ENCODE results near the gene KCNK6. TPM values are rescaled to one million over a fixed set of nuclear protein-coding genes. Genes with fewer than 3 reads are reported as not detected.

Gene KCNK6
- total and polyA plus RNA-seq, 2 experiments from 2014 or later: 9.0 to 14.6 TPM

DNA sequence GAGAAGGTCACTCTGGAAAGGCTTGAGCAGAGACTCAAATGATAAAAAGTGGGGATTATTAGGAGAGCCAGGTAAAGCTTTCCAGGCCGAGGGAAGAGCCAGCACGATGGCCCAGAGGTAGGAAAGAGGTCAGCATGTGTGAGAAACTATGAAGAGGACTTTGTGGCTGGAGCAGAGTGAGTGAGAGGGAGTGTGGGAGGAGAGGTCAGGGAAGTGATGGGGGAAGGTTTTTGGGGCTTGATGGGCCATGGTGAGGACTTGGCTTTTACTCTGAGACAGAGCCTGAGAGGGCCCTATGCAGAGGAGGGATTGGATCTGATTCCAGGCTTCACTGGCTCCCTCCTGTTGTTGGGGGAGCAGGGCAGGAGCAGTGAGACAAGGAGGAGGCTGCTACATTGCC is 21.3 kb downstream of the KCNK6 start:
- Histone ChIP-seq H3K36me3 (ENCODE audit: insufficient read depth) (no peaks in the 10 kb centered on the region; the same call in 1 of the 2 replicates), H3K27me3 (ENCODE audit: insufficient read depth) (no peaks in the 10 kb centered on the region), H3K9me2 (ENCODE audit: insufficient read depth) (no peaks in the 10 kb centered on the region), H3K4me1 (ENCODE audit: insufficient read depth) (peaks cover 10% of the 10 kb centered on the region; the same call in 1 of the 2 replicates), H3F3A (replicated peaks; ENCODE audit: low read depth) (no peaks in the 10 kb centered on the region), H3K4me2 (no peak overlapping the region), H2AFZ (no peak overlapping the region), H3K79me2 (replicated peaks; ENCODE audit: insufficient read depth) (no peaks in the 10 kb centered on the region), H3K27ac (ENCODE audit: low read depth) (no peak overlapping the region), H4K20me1 (replicated peaks; ENCODE audit: insufficient read depth) (no peaks in the 10 kb centered on the region), H3K4me3 (no peak overlapping the region)
- Mint-ChIP-seq H3K9me3 (no peaks in the 10 kb centered on the region), H3K27me3 (ENCODE audit: insufficient read depth, low read depth, poor library complexity) (peaks cover 13% of the 10 kb centered on the region), H3K36me3 (ENCODE audit: low read depth) (no peaks in the 10 kb centered on the region; the same call in 2 of the 3 replicates), H3K27ac (no peak overlapping the region), H3K4me1 (peaks cover 12% of the 10 kb centered on the region), H3K4me3 (no peak overlapping the region)
- DNase-seq (ENCODE audit: low spot score): no peak
- TF ChIP-seq, protein P1, sequence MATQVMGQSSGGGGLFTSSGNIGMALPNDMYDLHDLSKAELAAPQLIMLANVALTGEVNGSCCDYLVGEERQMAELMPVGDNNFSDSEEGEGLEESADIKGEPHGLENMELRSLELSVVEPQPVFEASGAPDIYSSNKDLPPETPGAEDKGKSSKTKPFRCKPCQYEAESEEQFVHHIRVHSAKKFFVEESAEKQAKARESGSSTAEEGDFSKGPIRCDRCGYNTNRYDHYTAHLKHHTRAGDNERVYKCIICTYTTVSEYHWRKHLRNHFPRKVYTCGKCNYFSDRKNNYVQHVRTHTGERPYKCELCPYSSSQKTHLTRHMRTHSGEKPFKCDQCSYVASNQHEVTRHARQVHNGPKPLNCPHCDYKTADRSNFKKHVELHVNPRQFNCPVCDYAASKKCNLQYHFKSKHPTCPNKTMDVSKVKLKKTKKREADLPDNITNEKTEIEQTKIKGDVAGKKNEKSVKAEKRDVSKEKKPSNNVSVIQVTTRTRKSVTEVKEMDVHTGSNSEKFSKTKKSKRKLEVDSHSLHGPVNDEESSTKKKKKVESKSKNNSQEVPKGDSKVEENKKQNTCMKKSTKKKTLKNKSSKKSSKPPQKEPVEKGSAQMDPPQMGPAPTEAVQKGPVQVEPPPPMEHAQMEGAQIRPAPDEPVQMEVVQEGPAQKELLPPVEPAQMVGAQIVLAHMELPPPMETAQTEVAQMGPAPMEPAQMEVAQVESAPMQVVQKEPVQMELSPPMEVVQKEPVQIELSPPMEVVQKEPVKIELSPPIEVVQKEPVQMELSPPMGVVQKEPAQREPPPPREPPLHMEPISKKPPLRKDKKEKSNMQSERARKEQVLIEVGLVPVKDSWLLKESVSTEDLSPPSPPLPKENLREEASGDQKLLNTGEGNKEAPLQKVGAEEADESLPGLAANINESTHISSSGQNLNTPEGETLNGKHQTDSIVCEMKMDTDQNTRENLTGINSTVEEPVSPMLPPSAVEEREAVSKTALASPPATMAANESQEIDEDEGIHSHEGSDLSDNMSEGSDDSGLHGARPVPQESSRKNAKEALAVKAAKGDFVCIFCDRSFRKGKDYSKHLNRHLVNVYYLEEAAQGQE (IDR thresholded peaks at IDR 0.05; ENCODE audit: unreplicated experiment): no peak
- TF ChIP-seq, protein P2, sequence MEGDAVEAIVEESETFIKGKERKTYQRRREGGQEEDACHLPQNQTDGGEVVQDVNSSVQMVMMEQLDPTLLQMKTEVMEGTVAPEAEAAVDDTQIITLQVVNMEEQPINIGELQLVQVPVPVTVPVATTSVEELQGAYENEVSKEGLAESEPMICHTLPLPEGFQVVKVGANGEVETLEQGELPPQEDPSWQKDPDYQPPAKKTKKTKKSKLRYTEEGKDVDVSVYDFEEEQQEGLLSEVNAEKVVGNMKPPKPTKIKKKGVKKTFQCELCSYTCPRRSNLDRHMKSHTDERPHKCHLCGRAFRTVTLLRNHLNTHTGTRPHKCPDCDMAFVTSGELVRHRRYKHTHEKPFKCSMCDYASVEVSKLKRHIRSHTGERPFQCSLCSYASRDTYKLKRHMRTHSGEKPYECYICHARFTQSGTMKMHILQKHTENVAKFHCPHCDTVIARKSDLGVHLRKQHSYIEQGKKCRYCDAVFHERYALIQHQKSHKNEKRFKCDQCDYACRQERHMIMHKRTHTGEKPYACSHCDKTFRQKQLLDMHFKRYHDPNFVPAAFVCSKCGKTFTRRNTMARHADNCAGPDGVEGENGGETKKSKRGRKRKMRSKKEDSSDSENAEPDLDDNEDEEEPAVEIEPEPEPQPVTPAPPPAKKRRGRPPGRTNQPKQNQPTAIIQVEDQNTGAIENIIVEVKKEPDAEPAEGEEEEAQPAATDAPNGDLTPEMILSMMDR (conservative IDR thresholded peaks at IDR 0.05; ENCODE audit: low read depth in 2 of 2): no peak
- no peak for ATAC-seq

DNA sequence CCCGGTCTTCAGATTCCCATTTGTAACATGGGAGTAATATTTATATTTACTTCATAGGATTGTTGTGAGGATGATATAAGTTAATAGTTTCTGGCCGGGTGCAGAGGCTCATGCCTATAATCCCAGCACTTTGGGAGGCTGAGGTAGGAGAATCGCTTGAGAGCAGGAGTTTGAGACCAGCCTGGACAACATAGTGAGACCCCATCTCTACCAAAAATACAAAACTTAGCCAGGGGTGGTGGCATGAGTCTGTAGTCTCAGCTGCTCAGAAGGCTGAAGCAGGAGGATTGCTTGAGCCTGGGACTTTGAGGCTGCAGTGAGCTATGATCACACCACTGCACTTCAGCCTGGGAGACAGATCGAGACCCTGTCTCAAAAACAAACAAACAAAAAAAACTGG is 27.2 kb downstream of the KCNK6 start:
- ATAC-seq (no peak), DNase-seq (ENCODE audit: low spot score) (no peak)
- peaks cover 18% of the 10 kb centered on the region for H3K27me3 Mint-ChIP-seq (ENCODE audit: insufficient read depth, low read depth, poor library complexity)
- no peak overlapping the region for H3K4me3 Mint-ChIP-seq
- Histone ChIP-seq H4K20me1 (replicated peaks; ENCODE audit: insufficient read depth) (no peaks in the 10 kb centered on the region), H2AFZ (no peak overlapping the region), H3K27me3 (ENCODE audit: insufficient read depth) (no peaks in the 10 kb centered on the region), H3F3A (replicated peaks; ENCODE audit: low read depth) (no peaks in the 10 kb centered on the region), H3K4me1 (ENCODE audit: insufficient read depth) (no peaks in the 10 kb centered on the region), H3K36me3 (ENCODE audit: insufficient read depth) (no peaks in the 10 kb centered on the region), H3K4me3 (no peak overlapping the region), H3K79me2 (replicated peaks; ENCODE audit: insufficient read depth) (no peaks in the 10 kb centered on the region), H3K9me2 (ENCODE audit: insufficient read depth) (no peaks in the 10 kb centered on the region), H3K27ac (ENCODE audit: low read depth) (no peak overlapping the region), H3K4me2 (no peak overlapping the region)
- no peak for TF ChIP-seq POLR2AphosphoS5 (IDR thresholded peaks at IDR 0.05; ENCODE audit: low read depth)
- no peak for TF ChIP-seq EZH2phosphoT487 (IDR thresholded peaks at IDR 0.05; ENCODE audit: unreplicated experiment)
- H3K36me3 Mint-ChIP-seq (ENCODE audit: low read depth): no peaks in the 10 kb centered on the region; the same call in 2 of the 3 replicates
- H3K27ac Mint-ChIP-seq: no peak overlapping the region
- no peaks in the 10 kb centered on the region for H3K9me3 Mint-ChIP-seq
- H3K4me1 Mint-ChIP-seq: peaks cover 2% of the 10 kb centered on the region; the same call in 1 of the 3 replicates

DNA sequence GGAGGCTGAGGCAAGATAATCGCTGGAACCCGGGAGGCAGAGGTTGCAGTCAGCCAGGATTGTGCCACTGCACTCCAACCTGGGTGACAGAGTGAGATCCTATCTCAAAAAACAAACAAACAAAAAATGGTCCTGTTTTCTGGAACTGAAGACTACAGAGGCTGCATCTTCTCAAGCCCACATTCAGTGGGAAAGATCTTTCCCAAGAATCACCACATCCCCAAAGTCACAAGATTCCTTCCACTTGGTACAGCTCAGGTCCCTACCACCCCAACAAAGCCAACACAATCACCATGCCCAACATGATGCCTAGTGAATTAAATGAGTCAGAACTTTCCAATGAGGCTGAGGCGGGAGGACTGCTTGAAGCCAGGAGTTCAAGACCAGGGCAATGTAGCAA is 31.2 kb downstream of the KCNK6 start:
- Histone ChIP-seq H3K9me2 (ENCODE audit: insufficient read depth) (no peaks in the 10 kb centered on the region), H3K4me2 (no peak overlapping the region), H2AFZ (no peak overlapping the region), H3K79me2 (replicated peaks; ENCODE audit: insufficient read depth) (no peaks in the 10 kb centered on the region), H3K4me1 (ENCODE audit: insufficient read depth) (no peaks in the 10 kb centered on the region), H3K27ac (ENCODE audit: low read depth) (no peak overlapping the region), H4K20me1 (replicated peaks; ENCODE audit: insufficient read depth) (no peaks in the 10 kb centered on the region), H3K4me3 (no peak overlapping the region), H3K27me3 (ENCODE audit: insufficient read depth) (no peaks in the 10 kb centered on the region), H3F3A (replicated peaks; ENCODE audit: low read depth) (0 out of 2 replicates have a peak, but pooled peaks cover 3% of the 10 kb centered on the region), H3K36me3 (ENCODE audit: insufficient read depth) (no peaks in the 10 kb centered on the region)
- Mint-ChIP-seq H3K27me3 (ENCODE audit: insufficient read depth, low read depth, poor library complexity) (peaks cover 19% of the 10 kb centered on the region), H3K36me3 (ENCODE audit: low read depth) (no peaks in the 10 kb centered on the region; the same call in 2 of the 3 replicates), H3K27ac (no peak overlapping the region), H3K4me1 (peaks cover 5% of the 10 kb centered on the region; the same call in 1 of the 3 replicates), H3K9me3 (no peaks in the 10 kb centered on the region), H3K4me3 (no peak overlapping the region)
- TF ChIP-seq POLR2AphosphoS5 (IDR thresholded peaks at IDR 0.05; ENCODE audit: low read depth) (no peak), CREB1 (CRISPR knock-in tag; IDR thresholded peaks at IDR 0.05; ENCODE audit: low read depth) (no peak)
- no peak for ATAC-seq
- no peak for DNase-seq (ENCODE audit: low spot score)

Measured in GM23338 (cell line).